Measurements from ENCODE around the gene MEAF6. TPM values are rescaled to one million over a fixed set of nuclear protein-coding genes. Genes with fewer than 3 reads are reported as not detected.
A peak's percentile ranks its signal among the peaks of the same experiment; 100 is the strongest.

The MEAF6 gene
- total RNA-seq, 1 experiment from 2014 or later = 51.6 TPM

- no peak overlapping the region for H3K14ac ChIP-seq (ENCODE audit: insufficient read depth, low read length)
- no peaks in the 10 kb centered on the region for H4K20me1 ChIP-seq (ENCODE audit: control insufficient read depth, insufficient read depth, insufficient read length)
- peaks cover 13% of the 10 kb centered on the region; the same call in 1 of the 2 replicates for H3K4me1 ChIP-seq (ENCODE audit: insufficient read depth, low read length)
- no peak overlapping the region for H3T11ph ChIP-seq (ENCODE audit: low read length)
- no CpG with 5 or more reads among the region's 5 CpGs for WGBS (ENCODE audit: extremely low coverage, insufficient read length, low lambda C conversion rate)
- H2BK120ac ChIP-seq (ENCODE audit: low read depth, low read length, poor library complexity, severe bottlenecking) = no peak overlapping the region
- peaks cover 35 to 48% of the 10 kb centered on the region in 2 experiments for H3K4me1 Mint-ChIP-seq
- H4K91ac ChIP-seq (ENCODE audit: insufficient read length, low read depth, low read length) = no peak overlapping the region
- H3K79me2 ChIP-seq (ENCODE audit: insufficient read depth, low read length) = no peaks in the 10 kb centered on the region
- H4K5ac ChIP-seq (ENCODE audit: insufficient read length, low read depth, low read length) = no peak overlapping the region
- H3K27ac Mint-ChIP-seq = peak overlapping the region in 1 of 3 experiments; percentile 74; a peak in 2 of 7 replicates
- no peak overlapping the region for H3K4ac ChIP-seq (ENCODE audit: low read depth, low read length)
- peak; percentile 46 for DNase-seq
- TF ChIP-seq CTCF (conservative IDR thresholded peaks at IDR 0.05) = no peak
- no peaks in the 10 kb centered on the region for H3K79me1 ChIP-seq (ENCODE audit: insufficient read depth, low read depth, low read length, poor library complexity, severe bottlenecking)
- H3K36me3 Mint-ChIP-seq (ENCODE audit: insufficient read depth in 1 of 3, low read depth in 3 of 3) = no peaks in the 10 kb centered on the region
- H4K8ac ChIP-seq (replicated peaks; ENCODE audit: insufficient read length, low read depth, low read length) = no peak overlapping the region
- no peak overlapping the region for H3K56ac ChIP-seq (ENCODE audit: insufficient read length, low read depth, low read length)
- H3K23ac ChIP-seq (ENCODE audit: insufficient read length, low read depth, low read length) = no peak overlapping the region
- no peaks in the 10 kb centered on the region for H3K27me3 ChIP-seq (ENCODE audit: insufficient read depth, low read length)
- no peak overlapping the region for H2AFZ ChIP-seq (ENCODE audit: low read length)
- no peak overlapping the region for H2BK20ac ChIP-seq (ENCODE audit: low read depth, low read length, poor library complexity, severe bottlenecking)
- H3K9ac ChIP-seq (ENCODE audit: extremely low read depth, insufficient read length, low read length) = no peak overlapping the region
- H3K9me3 ChIP-seq (ENCODE audit: control insufficient read depth, low read depth, low read length) = no peaks in the 10 kb centered on the region
- no peak overlapping the region for H3K4me2 ChIP-seq (ENCODE audit: insufficient read depth, insufficient read length, low read length)
- no peak overlapping the region for H2BK5ac ChIP-seq (ENCODE audit: insufficient read length, low read length)
- no peaks in the 10 kb centered on the region for H3K23me2 ChIP-seq (ENCODE audit: insufficient read length, low read depth, low read length, poor library complexity, severe bottlenecking)
- H3K27me3 Mint-ChIP-seq (ENCODE audit: low read depth) = peaks cover 11% of the 10 kb centered on the region
- no peak overlapping the region for H2AK5ac ChIP-seq (ENCODE audit: insufficient read length, low read length)
- no peak overlapping the region for H3K4me3 Mint-ChIP-seq
- H3K27ac ChIP-seq (ENCODE audit: insufficient read length, low read depth, low read length) = no peak overlapping the region
- no peak overlapping the region for H3K18ac ChIP-seq (ENCODE audit: insufficient read length, low read depth, low read length)
- no peak overlapping the region for H2BK15ac ChIP-seq (ENCODE audit: low read depth, low read length)
- no peak overlapping the region for H2BK12ac ChIP-seq (ENCODE audit: insufficient read length, low read depth, low read length)
- H3K9me3 Mint-ChIP-seq = no peaks in the 10 kb centered on the region; a peak in 1 of 5 replicates
These were observed 64.6 kb downstream of the MEAF6 start for GRCh38 chr1:37449936-37450335.
